H4 (cell line): ENCODE measurements around the gene ZC3H12A. TPM values are rescaled to one million over a fixed set of nuclear protein-coding genes. Genes with fewer than 3 reads are reported as not detected.

Experiments used
- DNase-seq: peaks from one replicate; pipeline ENCODE4 v3.0.0-alpha.2; 2015; ENCODE audit warnings: low spot score
- total RNA-seq: library from RNA; depleted of rRNA; stranded (reverse); fragments of >200 nt; shearing (Covaris generic); gene quantifications from 2 replicates; pipeline ENCODE4 v1.2.3, GENCODE V29; 2014

The ZC3H12A gene
- total RNA-seq, 1 experiment from 2014 or later, result 2.9 TPM

GRCh38 chr1:37455516-37455915 is 18.9 kb upstream of the ZC3H12A start:
- DNase-seq, result no peak

DNA sequence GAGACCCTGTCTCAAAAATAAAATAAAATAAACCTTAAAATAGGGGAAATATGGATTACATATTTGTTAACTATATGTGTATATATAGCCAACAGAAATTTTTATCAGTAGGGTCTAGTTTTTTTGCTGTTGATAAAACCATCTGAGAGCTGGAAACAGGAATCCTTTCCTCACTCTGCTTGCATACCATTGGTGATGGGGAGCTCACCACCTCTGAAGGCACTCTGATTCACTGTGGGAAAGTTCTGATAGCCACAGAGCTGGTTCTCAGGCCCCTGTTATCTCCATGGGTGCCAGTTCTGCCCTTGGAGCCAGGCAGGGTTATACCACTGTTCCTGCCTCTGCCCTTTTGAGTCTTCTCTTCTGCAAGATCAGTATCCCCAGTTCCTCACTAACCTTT is 17.8 kb upstream of the ZC3H12A start:
- no peak for DNase-seq

DNA sequence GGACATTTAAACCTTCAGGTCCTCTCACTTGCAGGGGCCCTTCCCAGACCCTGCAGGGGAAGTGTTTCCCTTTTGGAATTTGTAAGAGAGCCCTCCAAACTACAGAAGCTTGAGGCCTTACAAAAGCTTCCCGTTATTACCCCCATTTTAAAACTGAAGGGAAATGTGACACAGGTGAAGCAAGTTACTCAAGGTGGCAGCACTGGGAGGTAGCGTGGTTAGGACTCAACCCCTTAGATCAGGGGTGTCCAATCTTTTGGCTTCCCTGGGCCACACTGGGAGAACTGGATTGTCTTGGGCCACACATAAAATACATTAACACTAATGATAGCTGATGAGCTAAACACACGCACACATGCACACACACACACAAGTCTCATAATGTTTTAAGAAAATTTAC is 15.8 kb upstream of the ZC3H12A start:
- DNase-seq, result no peak

GRCh38 chr1:37461698-37462436 is 12.5 kb upstream of the ZC3H12A start:
- no peak for DNase-seq

DNA sequence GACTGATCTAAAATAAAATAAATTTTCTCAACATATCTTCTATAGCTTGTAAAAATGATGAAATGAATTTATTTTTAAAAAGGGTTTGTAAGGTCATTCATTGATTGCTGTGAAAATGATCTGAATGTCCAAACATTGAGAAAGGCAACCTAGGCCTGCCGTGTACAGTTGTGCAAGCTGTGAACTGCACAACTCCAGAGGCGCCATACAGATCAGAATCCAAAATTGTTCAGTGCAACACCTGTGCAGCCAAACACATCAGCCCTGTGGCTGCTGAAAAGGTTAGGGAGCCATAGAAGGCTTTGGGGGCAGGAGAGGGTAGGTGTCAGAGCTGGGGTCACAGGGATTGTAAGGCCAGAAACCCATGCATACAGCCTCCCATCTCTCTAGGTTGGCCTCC is 9.9 kb upstream of the ZC3H12A start:
- DNase-seq, result no peak

GRCh38 chr1:37465593-37466517 is 8.5 kb upstream of the ZC3H12A start:
- DNase-seq, result no peak

DNA sequence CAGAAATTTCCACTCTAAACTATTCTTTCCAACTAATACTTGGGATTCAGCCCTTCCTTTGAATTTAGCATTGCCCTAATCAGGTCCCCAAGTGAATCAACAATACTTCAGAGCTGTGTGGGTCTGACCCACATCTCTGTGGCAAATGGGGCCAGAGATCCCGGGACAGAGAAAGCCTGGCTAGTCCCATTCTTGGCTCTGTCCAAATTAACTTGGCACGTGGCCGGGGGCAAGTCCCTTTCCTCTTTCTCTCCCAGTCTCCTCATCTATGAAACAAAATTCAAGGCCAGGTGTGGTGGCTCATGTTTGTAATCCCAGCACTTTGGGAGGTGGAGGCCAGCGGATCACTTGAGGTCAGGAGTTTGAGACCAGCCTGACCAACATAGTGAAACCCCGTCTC is 6.3 kb upstream of the ZC3H12A start:
- no peak for DNase-seq

- DNase-seq, result no peak
These were observed 5.0 kb upstream of the ZC3H12A start for GRCh38 chr1:37469386-37469785.

GRCh38 chr1:37471345-37472231 is 2.8 kb upstream of the ZC3H12A start:
- peak; percentile 94 for DNase-seq

GRCh38 chr1:37472281-37472680 is 2.1 kb upstream of the ZC3H12A start:
- DNase-seq, result no peak

- DNase-seq, result no peak
These were observed 1.4 kb upstream of the ZC3H12A start for GRCh38 chr1:37472994-37473393.

- DNase-seq, result no peak
These were observed 842 bp upstream of the ZC3H12A start for GRCh38 chr1:37473431-37474045.

- DNase-seq, result no peak
These were observed 458 bp downstream of the ZC3H12A start for GRCh38 chr1:37474697-37475379.

DNA sequence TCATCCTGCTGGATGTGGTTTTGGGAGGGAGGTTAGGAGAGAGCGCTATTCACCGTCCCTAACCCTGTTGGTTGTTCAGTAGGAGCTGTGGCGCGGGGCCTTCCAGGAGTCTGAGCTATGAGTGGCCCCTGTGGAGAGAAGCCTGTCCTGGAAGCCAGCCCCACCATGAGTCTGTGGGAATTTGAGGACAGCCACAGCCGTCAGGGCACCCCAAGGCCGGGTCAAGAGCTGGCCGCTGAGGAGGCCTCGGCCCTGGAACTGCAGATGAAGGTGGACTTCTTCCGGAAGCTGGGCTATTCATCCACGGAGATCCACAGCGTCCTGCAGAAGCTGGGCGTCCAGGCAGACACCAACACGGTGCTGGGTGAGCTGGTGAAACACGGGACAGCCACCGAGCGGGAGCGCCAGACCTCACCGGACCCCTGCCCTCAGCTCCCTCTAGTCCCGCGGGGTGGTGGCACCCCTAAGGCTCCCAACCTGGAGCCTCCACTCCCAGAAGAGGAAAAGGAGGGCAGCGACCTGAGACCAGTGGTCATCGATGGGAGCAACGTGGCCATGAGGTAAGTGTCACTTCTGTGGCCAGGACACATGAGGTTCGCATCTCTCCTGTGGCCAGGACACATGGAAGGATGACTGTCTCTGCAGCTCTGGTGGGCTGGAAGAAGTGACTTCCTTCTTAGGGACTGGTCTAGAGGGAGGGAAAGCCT is 1.2 kb downstream of the ZC3H12A start:
- no peak for DNase-seq

DNA sequence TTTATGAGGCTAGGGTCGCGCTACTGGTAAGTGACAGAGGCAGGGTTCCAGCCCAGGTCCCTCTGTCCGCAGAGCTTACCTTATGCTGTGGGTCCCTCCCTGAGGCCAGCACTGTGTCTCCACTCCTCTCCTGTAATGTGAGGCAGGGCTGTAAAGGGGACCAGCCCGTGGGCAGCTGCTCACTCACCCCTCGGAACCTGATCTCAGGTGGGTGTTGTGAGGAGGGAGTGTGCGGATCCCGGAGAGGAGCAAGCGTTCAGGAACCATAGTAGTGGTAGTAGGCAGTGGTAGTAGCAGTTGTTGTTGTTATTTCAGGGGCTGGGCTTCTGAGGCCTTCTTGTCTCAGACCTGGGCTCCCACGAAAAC is 1.7 kb downstream of the ZC3H12A start:
- DNase-seq, result no peak

DNA sequence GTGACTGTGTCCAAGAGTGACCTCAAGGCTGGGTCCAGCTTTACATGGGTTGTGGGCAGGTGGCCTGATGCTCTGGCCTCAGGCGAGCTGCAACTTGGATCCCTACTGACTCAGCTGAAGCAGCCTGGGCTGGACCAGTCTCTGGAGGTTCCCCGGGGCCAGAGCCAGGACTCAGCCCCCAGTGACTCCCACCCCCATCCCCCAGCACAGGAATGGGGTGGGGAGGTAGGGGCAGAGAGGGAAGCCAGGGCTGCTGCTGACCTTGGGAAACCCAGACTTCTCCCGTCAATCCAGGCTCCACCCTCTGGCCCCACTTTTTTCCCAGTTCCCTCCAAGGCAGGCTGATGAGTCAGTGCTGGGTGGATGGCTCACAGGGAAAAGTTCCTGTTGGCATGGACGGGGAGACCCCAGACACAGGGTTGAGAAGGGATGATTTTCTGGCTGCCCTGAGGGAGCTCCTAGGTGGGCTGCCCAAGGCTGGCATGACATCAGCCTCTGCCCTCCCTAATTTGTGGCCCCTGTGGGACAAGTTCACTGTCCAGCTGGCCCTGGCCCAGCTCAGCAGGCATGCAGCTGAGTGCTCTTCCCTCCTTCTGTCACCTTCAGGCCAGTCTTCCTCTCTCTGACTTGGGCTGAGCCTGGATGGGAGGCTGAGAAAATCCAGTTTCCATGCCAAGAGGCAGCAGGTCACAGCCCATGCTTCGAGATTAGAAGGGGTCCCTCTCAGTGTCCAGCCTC is 2.2 kb downstream of the ZC3H12A start:
- DNase-seq, result peak; percentile 73

DNA sequence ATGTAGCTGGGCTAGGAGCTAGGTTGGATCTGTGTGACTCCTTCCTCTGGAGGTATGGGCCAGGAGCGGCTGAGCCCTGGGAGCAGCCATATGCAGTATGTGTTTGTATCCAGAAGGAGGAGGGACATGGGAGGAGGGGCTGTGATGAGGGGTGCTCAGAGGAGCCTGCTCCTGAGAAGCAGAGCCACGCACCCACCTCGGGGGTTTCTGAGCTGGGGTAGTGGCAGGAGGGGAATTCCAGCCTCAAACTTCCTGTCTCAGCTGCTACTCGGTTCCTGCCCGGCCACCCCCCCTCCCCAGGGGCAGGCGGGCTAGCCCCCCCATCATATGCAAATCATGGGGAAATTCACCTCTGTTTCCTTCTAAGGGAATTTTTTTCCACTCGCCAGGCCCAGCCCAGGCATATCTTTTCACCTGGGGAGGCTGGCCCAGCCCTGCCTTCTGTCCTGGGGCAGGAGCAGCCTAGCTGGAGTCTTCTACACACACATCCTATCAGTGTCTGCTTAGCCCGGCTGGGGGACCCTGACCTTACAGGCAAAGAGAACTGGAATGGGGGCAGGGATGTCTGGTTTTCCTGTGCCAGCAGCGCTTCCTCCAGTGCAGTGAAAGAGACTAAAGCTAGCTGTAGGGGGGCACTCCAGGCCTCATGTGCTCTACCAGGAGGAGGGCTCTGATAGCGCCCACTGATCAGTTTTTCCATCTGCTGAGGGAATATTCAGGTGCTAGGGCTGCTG is 3.0 kb downstream of the ZC3H12A start:
- peak; percentile 57 for DNase-seq

DNA sequence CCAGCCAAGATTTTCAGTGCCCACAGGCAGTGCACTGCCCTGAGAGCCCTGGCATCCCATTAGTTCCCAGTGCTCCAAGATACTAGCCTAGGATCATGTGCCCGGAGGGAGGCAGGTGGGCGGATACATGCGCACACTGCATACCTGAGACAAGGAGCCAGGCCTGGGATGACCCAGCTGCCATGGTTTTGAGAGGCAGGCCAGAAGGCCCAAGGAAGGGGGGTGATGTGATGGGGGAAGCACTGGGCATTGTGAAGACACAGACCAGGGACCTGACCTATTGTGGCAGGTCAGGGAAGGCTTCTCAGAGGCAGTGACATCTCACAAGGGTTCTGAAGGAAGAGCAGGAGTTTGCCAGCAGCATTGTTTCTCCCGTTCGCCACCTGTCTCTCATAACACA is 3.6 kb downstream of the ZC3H12A start:
- no peak for DNase-seq

DNA sequence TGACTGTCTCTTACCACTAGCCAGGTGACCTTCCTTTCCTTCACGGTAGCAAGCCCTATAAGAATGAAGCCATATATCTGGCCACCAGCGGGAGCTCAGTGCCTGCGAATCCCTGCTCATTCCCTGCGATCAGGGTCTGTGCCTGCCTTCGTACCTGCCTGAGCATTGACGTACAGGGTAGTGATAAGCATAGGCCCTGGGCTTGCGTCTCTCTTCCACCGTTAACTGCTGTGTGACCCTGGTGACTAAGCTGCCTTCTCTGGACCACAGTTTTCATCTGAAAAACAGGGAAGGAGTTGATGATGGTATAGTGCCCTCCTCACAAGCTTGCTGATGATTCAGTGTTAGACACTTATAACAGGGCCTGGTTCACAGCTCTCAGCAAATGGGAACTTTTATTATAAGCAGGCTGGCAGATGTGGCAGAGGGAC is 4.1 kb downstream of the ZC3H12A start:
- no peak for DNase-seq
